Vagina (tissue), 2 donors: ENCODE measurements around the gene ZNF324.
"Not testable (repeated sequence)": the region's sequence is repeated elsewhere in the genome, so short reads cannot be mapped to it uniquely, and the experiment has no call there.

ENCODE experiments used
- POLR2A ChIP-seq, 2 donors: fragments of 450-650 bp; IDR thresholded peaks; one replicate each; pipeline ENCODE4 v1.6.1; 2017; ENCODE audit warnings: antibody characterized with exemption in 2 of 2, mild to moderate bottlenecking in 2 of 2, moderate library complexity in 2 of 2
- POLR2AphosphoS5 ChIP-seq, 2 donors: sonication (generic); formaldehyde crosslinking; IDR thresholded peaks; one replicate each; pipeline ENCODE4 v1.9.0; 2017; ENCODE audit warnings: antibody characterized with exemption in 2 of 2, mild to moderate bottlenecking in 2 of 2, low read depth in 1 of 2; ENCODE audit not compliant: insufficient read depth in 1 of 2
- TF ChIP-seq, protein P1 (sequence below), 3 experiments: fragments of 450-650 bp in 2 of 3; fragments of 200-600 bp in 1 of 3; sonication (generic) in 1 of 3; IDR thresholded peaks; one replicate each; pipeline ENCODE4 v1.5.1; 2017 to 2019; ENCODE audit warnings: antibody characterized with exemption in 3 of 3, mild to moderate bottlenecking in 2 of 3, moderate library complexity in 2 of 3

DNA sequence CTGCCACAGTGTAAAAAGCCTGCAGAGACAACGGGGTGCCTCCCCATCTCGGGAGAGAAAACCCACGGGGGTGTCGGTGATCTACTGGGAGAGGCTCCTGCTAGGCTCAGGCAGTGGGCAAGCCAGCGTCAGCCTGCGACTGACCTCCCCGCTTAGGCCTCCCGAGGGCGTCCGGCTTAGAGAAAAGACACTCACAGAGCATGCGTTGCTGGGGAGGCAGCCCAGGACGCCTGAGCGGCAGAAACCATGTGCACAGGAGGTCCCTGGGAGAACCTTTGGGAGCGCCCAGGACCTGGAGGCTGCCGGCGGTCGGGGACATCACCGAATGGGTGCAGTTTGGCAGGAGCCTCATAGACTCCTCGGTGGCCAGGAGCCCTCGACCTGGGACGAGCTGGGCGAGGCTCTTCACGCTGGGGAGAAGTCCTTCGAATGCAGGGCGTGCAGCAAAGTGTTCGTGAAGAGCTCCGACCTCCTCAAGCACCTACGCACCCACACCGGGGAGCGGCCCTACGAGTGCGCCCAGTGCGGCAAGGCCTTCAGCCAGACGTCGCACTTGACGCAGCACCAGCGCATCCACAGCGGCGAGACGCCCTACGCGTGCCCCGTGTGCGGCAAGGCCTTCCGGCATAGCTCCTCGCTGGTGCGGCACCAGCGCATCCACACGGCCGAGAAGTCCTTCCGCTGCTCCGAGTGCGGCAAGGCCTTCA is 4.1 kb downstream of the ZNF324 start:
- TF ChIP-seq, protein P1, sequence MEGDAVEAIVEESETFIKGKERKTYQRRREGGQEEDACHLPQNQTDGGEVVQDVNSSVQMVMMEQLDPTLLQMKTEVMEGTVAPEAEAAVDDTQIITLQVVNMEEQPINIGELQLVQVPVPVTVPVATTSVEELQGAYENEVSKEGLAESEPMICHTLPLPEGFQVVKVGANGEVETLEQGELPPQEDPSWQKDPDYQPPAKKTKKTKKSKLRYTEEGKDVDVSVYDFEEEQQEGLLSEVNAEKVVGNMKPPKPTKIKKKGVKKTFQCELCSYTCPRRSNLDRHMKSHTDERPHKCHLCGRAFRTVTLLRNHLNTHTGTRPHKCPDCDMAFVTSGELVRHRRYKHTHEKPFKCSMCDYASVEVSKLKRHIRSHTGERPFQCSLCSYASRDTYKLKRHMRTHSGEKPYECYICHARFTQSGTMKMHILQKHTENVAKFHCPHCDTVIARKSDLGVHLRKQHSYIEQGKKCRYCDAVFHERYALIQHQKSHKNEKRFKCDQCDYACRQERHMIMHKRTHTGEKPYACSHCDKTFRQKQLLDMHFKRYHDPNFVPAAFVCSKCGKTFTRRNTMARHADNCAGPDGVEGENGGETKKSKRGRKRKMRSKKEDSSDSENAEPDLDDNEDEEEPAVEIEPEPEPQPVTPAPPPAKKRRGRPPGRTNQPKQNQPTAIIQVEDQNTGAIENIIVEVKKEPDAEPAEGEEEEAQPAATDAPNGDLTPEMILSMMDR (IDR thresholded peaks at IDR 0.05), result not testable (repeated sequence)
- not testable (repeated sequence) for TF ChIP-seq POLR2AphosphoS5 (IDR thresholded peaks at IDR 0.05; ENCODE audit: insufficient read depth in 1 of 2, low read depth in 1 of 2); POLR2A (IDR thresholded peaks at IDR 0.05)
